Stimulated activated naive CD8-positive, alpha-beta T cell treated with anti-CD3 and anti-CD28 coated beads, Interleukin-15, amount 100 ng/mL, for 72 hours (primary cell): ENCODE data around the gene LNX1.
"Not testable (repeated sequence)": the region's sequence is repeated elsewhere in the genome, so short reads cannot be mapped to it uniquely, and the experiment has no call there.

ENCODE experiments used
- ATAC-seq: fragments of 150-1000 bp; cut with Tn5 transposase; 2 replicates; pipeline ENCODE4 v1.10.0; 2021; ENCODE audit warnings: mild to moderate bottlenecking, moderate library complexity
- DNase-seq, 2 donors: peaks; one replicate each; pipeline ENCODE4 v3.0.0; 2021 to 2022
- H3K27ac Mint-ChIP-seq, 2 donors: one replicate each; pipeline ENCODE4 v1.8.0; 2022; ENCODE audit warnings: mild to moderate bottlenecking in 2 of 2, mixed read lengths in 2 of 2, moderate library complexity in 2 of 2
- H3K27me3 Mint-ChIP-seq: one replicate; pipeline ENCODE4 v1.8.0; 2022; ENCODE audit warnings: mixed read lengths
- H3K4me1 Mint-ChIP-seq: one replicate; pipeline ENCODE4 v1.8.0; 2022; ENCODE audit warnings: mild to moderate bottlenecking, mixed read lengths
- H3K4me3 Mint-ChIP-seq, 2 donors: one replicate each; pipeline ENCODE4 v1.8.0; 2022; ENCODE audit warnings: mild to moderate bottlenecking in 2 of 2, mixed read lengths in 2 of 2, moderate library complexity in 1 of 2
- H3K9me3 Mint-ChIP-seq, 2 donors: one replicate each; pipeline ENCODE4 v1.8.0; 2022; ENCODE audit warnings: mixed read lengths in 2 of 2

LNX1 gene

GRCh38 chr4:53409479-53409878 is 181.8 kb downstream of the LNX1 start:
- H3K27me3 Mint-ChIP-seq, ATAC-seq, H3K4me3 Mint-ChIP-seq, H3K27ac Mint-ChIP-seq, DNase-seq: not testable (repeated sequence)
- H3K9me3 Mint-ChIP-seq = peaks cover 0 to 20% of the 10 kb centered on the region in 2 donors
- H3K4me1 Mint-ChIP-seq = peaks cover 51% of the 10 kb centered on the region
